Parathyroid adenoma (tissue), 2 donors: ENCODE data around the gene CCDC171.

Source experiments
- H2AFZ ChIP-seq: fragments of 300-600 bp; sonication (generic); one replicate; pipeline ENCODE4 v1.7.0; 2017; ENCODE audit warnings: antibody characterized with exemption, mild to moderate bottlenecking
- H3K27ac ChIP-seq: fragments of 300-600 bp; sonication (generic); one replicate; pipeline ENCODE4 v1.7.0; 2017
- H3K27me3 ChIP-seq: fragments of 300-600 bp; sonication (generic); one replicate; pipeline ENCODE4 v1.7.0; 2017; ENCODE audit warnings: low read length; ENCODE audit not compliant: control insufficient read depth, insufficient read depth
- H3K36me3 ChIP-seq: fragments of 300-600 bp; sonication (generic); one replicate; pipeline ENCODE4 v1.7.0; 2017; ENCODE audit warnings: low read length; ENCODE audit not compliant: control insufficient read depth, insufficient read depth
- H3K4me1 ChIP-seq: fragments of 300-600 bp; sonication (generic); one replicate; pipeline ENCODE4 v1.7.0; 2017; ENCODE audit warnings: control low read depth
- H3K4me2 ChIP-seq: fragments of 300-600 bp; sonication (generic); one replicate; pipeline ENCODE4 v1.7.0; 2017; ENCODE audit warnings: low read length
- H3K4me3 ChIP-seq: fragments of 300-600 bp; sonication (generic); one replicate; pipeline ENCODE4 v1.7.0; 2017; ENCODE audit warnings: low read depth, low read length
- H3K79me2 ChIP-seq: fragments of 300-600 bp; sonication (generic); one replicate; pipeline ENCODE4 v1.7.0; 2017; ENCODE audit warnings: control low read depth
- H3K9ac ChIP-seq: fragments of 300-600 bp; sonication (generic); one replicate; pipeline ENCODE4 v1.7.0; 2017; ENCODE audit warnings: mild to moderate bottlenecking
- H3K9me3 ChIP-seq: fragments of 300-600 bp; sonication (generic); one replicate; pipeline ENCODE4 v1.7.0; 2017; ENCODE audit warnings: low read length; ENCODE audit not compliant: control insufficient read depth
- TF ChIP-seq, protein P1 (sequence below): fragments of 300-600 bp; sonication (generic); IDR thresholded peaks from one replicate; pipeline ENCODE4 v1.7.0; 2017; ENCODE audit warnings: antibody characterized with exemption, mild to moderate bottlenecking
- donor health status: primary hyperparathyroidism.

The CCDC171 gene

DNA sequence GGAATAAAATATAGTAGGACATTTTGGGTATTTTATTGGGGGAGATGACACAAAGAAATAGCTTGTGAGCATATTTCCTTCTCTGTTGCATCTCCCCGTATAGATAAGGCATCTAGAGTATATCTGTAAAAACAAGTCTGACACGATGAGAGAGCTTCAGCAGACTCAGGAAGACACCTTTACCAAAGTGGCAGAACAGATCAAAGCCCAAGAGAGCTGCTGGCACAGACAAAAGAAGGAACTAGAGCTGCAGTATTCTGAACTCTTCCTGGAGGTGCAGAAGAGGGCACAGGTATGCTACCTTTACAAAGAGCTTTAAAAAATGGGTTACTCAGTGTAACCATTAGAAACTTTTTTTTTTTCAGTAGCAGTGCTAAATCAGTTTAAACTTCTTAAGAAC lies 176.7 kb downstream of the CCDC171 start:
- Histone ChIP-seq H3K4me3 (no peak overlapping the region), H3K27ac (no peak overlapping the region), H3K27me3 (no peaks in the 10 kb centered on the region), H3K4me1 (no peaks in the 10 kb centered on the region), H2AFZ (no peak overlapping the region), H3K4me2 (no peak overlapping the region), H3K36me3 (no peaks in the 10 kb centered on the region), H3K9ac (no peak overlapping the region), H3K79me2 (no peaks in the 10 kb centered on the region), H3K9me3 (no peaks in the 10 kb centered on the region)
- TF ChIP-seq, protein P1, sequence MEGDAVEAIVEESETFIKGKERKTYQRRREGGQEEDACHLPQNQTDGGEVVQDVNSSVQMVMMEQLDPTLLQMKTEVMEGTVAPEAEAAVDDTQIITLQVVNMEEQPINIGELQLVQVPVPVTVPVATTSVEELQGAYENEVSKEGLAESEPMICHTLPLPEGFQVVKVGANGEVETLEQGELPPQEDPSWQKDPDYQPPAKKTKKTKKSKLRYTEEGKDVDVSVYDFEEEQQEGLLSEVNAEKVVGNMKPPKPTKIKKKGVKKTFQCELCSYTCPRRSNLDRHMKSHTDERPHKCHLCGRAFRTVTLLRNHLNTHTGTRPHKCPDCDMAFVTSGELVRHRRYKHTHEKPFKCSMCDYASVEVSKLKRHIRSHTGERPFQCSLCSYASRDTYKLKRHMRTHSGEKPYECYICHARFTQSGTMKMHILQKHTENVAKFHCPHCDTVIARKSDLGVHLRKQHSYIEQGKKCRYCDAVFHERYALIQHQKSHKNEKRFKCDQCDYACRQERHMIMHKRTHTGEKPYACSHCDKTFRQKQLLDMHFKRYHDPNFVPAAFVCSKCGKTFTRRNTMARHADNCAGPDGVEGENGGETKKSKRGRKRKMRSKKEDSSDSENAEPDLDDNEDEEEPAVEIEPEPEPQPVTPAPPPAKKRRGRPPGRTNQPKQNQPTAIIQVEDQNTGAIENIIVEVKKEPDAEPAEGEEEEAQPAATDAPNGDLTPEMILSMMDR: no peak

DNA sequence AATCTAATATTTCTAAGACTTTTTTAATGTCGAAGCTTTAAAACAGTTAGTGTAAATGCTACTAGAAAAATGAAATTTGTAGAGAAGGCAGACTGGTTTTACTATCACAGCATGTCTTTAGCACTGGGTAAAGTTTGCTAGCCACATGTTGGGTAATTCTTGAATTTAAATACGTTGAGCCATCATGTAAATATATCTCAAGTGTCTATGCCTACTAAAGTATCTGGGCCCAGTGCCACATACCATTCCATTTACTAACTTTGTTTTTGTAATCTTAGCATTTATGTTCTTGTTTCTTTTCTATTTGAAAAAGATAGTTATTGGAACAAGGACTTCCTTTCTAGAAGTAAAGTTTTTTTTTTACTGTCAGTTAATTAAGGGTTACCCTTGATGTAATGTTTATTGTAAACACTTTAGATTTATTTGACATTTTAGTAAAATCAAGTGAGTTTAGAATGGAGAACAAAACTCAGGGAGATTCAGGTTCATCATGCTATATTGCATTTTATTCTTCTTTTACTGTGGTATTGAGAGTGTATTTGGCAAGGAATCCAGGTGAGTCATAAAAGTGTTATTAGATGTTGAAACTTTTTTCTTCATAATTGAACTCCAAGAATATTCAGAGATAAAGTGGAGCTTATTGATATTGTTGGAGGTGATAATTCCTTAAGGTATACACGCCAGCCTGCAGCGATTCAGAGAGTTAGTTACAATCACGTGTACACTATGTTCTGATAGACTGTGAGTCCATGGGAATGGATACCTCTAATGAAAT lies 182.4 kb downstream of the CCDC171 start:
- Histone ChIP-seq H2AFZ (no peak overlapping the region), H3K27me3 (no peaks in the 10 kb centered on the region), H3K4me2 (no peak overlapping the region), H3K36me3 (no peaks in the 10 kb centered on the region), H3K27ac (no peak overlapping the region), H3K79me2 (no peaks in the 10 kb centered on the region), H3K9me3 (no peaks in the 10 kb centered on the region), H3K4me3 (no peak overlapping the region), H3K9ac (no peak overlapping the region), H3K4me1 (no peaks in the 10 kb centered on the region)
- TF ChIP-seq, protein P1: no peak

DNA sequence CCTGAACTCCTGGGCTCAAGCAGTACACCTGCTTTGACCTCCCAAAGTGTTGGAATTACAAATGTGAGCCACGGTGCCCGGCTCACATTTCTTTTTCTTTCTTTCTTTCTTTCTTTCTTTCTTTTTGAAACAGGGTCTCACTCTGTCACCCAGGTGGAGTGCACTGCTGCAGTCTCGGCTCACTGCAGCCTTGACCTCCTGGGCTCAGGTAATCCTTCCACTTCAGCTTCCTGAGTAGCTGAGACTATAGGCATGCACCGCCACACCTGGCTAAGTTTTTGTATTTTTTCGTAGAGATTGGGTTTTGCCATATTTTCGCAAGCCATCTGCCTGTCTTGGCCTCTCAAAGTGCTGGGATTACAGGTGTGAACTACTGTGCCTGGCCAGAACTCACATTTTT lies 183.7 kb downstream of the CCDC171 start:
- H3K9ac ChIP-seq: no peak overlapping the region
- no peaks in the 10 kb centered on the region for H3K4me1 ChIP-seq
- no peak overlapping the region for H3K27ac ChIP-seq
- TF ChIP-seq, protein P1: no peak
- no peak overlapping the region for H2AFZ ChIP-seq
- H3K4me2 ChIP-seq: no peak overlapping the region
- H3K9me3 ChIP-seq: no peaks in the 10 kb centered on the region
- H3K27me3 ChIP-seq: no peaks in the 10 kb centered on the region
- H3K36me3 ChIP-seq: no peaks in the 10 kb centered on the region
- no peaks in the 10 kb centered on the region for H3K79me2 ChIP-seq
- H3K4me3 ChIP-seq: no peak overlapping the region

DNA sequence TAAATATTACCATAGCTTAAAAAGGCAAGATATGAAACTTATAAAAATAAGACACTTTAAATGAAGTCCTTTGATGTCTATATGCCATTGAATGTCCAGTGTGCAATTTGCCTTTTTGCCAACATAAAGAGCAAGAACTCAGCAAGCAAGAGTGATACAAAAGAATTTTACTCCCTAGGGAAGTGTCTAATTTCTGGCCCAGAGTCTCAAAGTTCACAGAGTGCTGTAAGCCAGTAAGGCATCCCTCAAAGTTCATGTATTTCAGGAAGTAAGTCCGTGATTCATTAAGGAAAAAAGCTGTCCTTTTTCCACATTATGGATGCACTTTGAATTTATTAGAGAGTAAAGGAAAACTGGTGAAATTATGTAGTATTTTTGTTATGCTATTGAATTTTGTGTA lies 185.2 kb downstream of the CCDC171 start:
- TF ChIP-seq, protein P1: no peak
- Histone ChIP-seq H3K4me3 (no peak overlapping the region), H3K9me3 (no peaks in the 10 kb centered on the region), H3K4me1 (no peaks in the 10 kb centered on the region), H3K27ac (no peak overlapping the region), H3K4me2 (no peak overlapping the region), H3K79me2 (no peaks in the 10 kb centered on the region), H3K9ac (no peak overlapping the region), H2AFZ (no peak overlapping the region), H3K27me3 (no peaks in the 10 kb centered on the region), H3K36me3 (no peaks in the 10 kb centered on the region)

DNA sequence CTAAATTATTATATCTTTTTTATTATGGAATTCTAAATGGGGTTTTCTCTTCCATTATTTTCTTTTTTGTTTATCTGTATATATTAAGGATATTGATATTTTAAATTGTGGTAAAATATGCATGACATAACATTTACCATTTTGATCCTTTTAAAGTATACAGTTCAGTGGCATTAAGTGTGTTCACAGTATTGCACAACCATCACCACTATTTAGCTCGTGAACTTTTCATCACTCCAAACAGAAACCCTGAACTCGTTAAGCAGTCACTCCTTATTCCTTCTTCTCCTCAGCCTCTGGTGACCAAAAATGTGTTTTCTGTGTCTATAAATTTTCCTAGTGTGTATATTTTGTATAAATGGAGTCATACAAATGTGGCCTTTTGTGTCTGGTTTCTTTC lies 188.2 kb downstream of the CCDC171 start:
- no peak overlapping the region for H2AFZ ChIP-seq
- H3K4me3 ChIP-seq: no peak overlapping the region
- no peaks in the 10 kb centered on the region for H3K79me2 ChIP-seq
- H3K36me3 ChIP-seq: no peaks in the 10 kb centered on the region
- H3K4me1 ChIP-seq: no peaks in the 10 kb centered on the region
- no peak overlapping the region for H3K27ac ChIP-seq
- no peaks in the 10 kb centered on the region for H3K9me3 ChIP-seq
- H3K27me3 ChIP-seq: no peaks in the 10 kb centered on the region
- TF ChIP-seq, protein P1: no peak
- H3K9ac ChIP-seq: no peak overlapping the region
- no peak overlapping the region for H3K4me2 ChIP-seq
